Left renal cortex interstitium (tissue), 4 donors: ENCODE measurements around the gene MAP2K5. TPM values are rescaled to one million over a fixed set of nuclear protein-coding genes. Genes with fewer than 3 reads are reported as not detected.
"Not testable (repeated sequence)": the region's sequence is repeated elsewhere in the genome, so short reads cannot be mapped to it uniquely, and the experiment has no call there.

Experiments used
- DNase-seq, 4 donors: peaks; one replicate each; pipeline ENCODE4 v3.0.0-alpha.2; 2013; ENCODE audit warnings: low read depth in 4 of 4, low spot score in 2 of 4, missing footprints in 1 of 4
- polyA plus RNA-seq, 4 donors: library from polyadenylated mRNA; unstranded; fragments of 120-200 nt; gene quantifications; one replicate each; pipeline ENCODE4 v1.2.1, GENCODE V29; 2013; ENCODE audit not compliant: insufficient read length in 4 of 4

Gene MAP2K5
- polyA plus RNA-seq, 4 donors, result 18.0 to 22.6 (median 20.6) TPM

GRCh38 chr15:67590191-67590590 lies 47.7 kb downstream of the MAP2K5 start:
- no peak for DNase-seq

GRCh38 chr15:67592245-67592644 lies 49.7 kb downstream of the MAP2K5 start:
- no peak for DNase-seq

DNA sequence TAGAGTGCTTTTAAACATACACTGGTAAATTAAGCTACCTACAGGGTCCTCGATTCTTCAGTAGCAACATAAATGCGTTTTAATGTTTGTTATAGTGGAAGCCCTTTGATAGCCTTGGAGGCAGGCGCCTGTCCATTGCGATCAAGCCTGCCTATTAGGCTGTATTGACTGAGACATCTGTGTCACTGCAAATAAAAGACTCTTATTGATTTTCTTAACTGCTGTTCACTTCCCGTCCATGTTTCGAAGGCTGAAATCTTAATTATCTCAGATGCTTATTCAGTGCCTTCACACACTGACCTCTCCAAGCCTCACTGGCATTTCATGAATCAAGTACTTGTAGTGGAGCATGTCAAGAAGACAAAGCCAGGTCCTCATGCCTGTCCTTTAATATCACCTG lies 51.1 kb downstream of the MAP2K5 start:
- DNase-seq, result no peak

- no peak for DNase-seq
These were observed 52.3 kb downstream of the MAP2K5 start for GRCh38 chr15:67594770-67595169.

DNA sequence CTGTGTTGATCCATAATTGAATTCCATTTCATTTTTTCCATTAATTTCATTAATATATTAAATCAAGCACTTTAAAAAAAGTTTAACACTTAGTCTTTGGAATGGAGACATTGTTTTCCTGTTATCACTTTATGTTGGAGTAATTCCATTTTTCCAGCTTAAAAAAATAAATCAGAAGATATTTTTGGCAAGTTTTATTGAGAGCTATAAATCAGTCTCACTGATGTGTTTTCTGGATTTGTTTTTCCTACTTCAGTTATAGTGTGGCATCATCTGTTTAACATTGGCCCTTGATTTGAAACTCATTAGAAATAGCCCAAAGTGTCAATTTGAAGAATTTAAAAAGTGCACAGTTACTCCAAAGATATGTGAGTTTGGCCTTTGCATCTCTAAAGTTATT lies 53.1 kb downstream of the MAP2K5 start:
- no peak for DNase-seq

- DNase-seq, result no peak
These were observed 58.6 kb downstream of the MAP2K5 start for GRCh38 chr15:67601073-67601472.

- no peak for DNase-seq
These were observed 60.6 kb downstream of the MAP2K5 start for GRCh38 chr15:67603063-67603462.

DNA sequence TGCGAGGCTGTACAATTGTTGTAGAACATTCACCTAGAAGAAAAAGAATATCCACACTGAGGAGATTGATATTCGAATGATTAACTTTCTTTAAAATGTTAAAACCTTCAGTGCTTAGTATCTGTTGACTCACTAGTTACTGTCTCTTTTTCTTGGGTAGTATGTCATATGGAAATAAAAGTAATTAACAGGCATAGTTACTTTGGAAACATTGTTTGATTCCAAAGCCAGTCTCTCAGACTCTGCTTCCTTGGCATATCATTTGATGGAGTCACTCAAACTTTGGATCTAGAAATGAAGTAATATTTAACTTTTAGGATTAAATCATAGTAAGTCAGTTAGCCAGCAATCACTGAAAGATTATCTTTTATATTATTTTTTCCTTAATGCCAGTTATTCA lies 63.4 kb downstream of the MAP2K5 start:
- DNase-seq, result no peak

- DNase-seq, result no peak
These were observed 64.2 kb downstream of the MAP2K5 start for GRCh38 chr15:67606742-67607141.

- no peak for DNase-seq
These were observed 64.8 kb downstream of the MAP2K5 start for GRCh38 chr15:67607329-67607728.

DNA sequence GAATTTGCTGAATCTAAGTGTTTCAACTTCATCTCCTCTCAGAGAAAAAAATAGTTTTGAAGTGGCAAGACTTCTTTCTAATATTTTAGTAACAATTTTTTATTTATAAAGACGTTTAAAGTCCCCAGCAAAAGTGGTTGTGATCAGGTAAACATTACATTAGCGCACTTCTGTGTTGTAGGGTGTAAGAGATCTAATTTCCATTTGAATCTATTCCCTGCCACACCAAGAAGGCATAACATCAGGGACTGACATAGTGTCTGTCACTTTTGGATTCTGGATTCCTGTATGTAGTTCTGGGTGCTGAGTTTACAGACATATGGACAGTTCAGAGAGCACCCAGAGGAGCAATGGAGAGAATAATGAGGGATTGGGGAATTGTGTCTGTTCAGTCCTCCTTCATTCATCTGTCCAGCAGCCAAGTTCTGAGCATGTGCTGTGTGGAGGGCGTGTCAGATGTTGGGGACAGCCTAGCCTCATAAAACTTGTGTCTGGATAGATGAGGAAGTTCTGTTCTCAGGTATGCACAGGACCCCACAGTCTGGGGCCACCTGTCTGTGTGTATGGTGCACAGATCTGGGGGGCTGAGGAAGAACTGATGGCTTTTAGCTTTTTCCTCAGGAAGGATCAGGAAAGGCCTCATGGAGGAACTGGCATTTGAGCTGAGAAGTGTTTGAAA lies 65.6 kb downstream of the MAP2K5 start:
- no peak for DNase-seq

- no peak for DNase-seq
These were observed 66.1 kb downstream of the MAP2K5 start for GRCh38 chr15:67608638-67608959.

DNA sequence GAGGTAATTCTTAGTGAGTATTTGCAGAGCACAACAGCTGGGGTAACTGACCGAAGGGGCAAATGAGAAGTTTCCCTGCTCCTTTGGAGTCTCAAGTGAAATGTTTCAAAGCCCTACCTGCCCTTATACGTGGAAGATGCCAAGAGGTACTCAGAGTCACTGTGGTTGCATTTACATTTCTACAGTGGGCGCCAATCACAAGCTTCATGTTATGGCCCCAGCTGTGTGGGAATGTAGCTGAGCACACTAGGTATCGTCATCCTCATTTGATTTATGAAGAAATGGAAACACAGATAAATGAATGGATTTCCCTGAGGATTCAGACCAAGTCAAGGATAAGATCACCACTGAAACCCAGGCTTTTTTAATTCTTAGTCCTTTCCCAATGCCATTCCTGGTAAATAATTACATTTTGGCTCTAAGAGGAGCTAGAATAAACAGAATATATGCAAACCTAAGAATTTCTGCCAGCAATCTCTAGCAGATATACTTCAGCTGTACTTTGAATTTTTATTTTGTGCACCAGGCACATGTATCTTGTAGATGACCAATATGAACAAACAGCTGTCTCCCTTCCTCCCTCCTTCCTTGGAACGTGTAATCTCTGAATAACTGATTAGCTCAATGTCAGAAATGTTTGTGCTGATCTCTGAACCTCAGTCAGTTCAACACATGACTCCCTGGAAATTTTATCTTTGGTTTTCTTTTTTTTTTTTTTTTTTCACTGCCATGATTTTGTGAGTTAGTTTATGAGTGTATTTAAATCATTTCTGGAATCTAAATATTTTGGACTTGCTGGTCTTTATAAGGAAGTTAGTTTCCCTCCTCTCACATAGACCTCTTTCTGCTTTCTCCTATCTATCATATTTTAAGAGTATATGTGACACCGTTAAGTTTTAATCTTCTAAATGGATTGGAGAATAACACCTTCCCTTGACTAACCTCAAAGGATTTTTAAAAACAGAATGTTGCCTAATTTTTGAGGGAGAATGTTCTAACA lies 69.2 kb downstream of the MAP2K5 start:
- peak in 2 of 4 donors; percentile 27 to 31 for DNase-seq

- no peak for DNase-seq
These were observed 70.7 kb downstream of the MAP2K5 start for GRCh38 chr15:67613211-67613610.

- no peak for DNase-seq
These were observed 71.2 kb downstream of the MAP2K5 start for GRCh38 chr15:67613708-67614107.

DNA sequence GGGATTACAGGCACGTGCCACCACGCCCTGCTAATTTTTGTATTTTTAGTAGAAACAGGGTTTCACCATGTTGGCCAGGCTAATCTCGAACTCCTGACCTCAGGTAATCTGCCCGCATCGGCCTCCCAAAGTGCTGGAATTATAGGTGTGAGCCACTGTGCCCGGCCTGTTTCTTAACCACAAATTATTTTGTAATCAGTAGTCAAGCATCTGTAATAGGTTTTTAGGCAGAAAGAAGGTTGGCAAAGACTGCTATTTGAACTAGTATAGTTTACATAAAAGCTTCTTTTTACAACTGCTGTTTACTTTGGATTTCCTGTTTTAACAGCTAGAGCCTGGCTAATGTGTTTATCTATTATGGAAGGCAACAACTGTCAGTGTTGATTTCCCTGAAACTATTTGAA lies 72.6 kb downstream of the MAP2K5 start:
- not testable (repeated sequence) for DNase-seq

- DNase-seq, result no peak
These were observed 75.8 kb downstream of the MAP2K5 start for GRCh38 chr15:67618297-67618696.

DNA sequence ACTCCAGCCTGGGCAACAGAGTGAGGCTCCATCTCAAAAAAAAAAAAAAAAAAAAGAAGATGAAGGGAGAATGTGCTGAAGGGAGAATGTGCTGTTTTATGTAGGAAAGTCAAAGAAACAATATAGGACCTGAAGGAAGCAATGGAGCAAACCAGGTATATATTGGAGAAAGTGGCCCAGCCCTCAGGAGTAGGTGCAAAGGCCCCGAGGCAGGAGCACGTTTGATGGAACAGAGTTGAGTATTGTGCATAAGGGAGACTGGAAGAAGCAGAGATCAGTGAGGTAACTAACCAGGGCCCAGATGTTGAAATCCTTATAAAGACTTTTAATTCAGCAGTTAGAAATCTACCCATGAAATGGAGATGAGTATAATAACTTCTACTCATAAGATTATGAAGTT lies 79.6 kb downstream of the MAP2K5 start:
- no peak for DNase-seq

DNA sequence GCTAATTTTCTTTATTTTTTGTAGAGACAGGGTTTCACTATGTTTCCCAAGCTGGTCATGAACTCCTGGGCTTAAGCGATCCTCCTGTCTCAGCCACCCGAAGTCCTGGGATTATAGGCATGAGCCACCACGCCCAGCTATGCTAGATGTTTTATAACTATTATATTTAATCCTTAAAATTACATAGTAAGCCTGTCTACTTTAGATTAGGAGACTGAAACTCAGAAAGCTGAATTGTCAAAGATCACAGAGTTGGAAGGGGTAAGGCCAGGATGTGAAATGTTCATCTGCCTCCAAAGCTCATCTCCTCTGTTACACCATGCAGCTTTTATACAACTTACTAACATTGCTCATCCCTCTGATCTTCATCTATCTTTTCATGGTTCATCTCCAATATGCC lies 89.8 kb downstream of the MAP2K5 start:
- no peak for DNase-seq

DNA sequence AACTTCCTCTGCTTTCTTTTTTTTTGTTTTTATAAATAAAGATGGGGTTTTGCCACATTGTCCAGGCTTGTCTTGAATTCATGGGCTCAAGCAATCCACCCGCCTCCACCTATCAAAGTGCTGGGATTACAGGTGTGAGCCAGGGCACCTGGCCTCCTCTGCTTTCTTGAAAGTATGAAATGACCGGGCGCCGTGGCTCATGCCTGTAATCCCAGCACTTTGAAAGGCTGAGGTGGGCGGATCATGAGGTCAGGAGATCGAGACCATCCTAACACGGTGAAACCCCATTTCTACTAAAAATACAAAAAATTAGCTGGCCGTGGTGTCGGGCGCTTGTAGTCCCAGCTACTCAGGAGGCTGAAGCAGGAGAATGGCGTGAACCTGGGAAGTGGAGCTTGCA lies 93.4 kb downstream of the MAP2K5 start:
- not testable (repeated sequence) for DNase-seq

DNA sequence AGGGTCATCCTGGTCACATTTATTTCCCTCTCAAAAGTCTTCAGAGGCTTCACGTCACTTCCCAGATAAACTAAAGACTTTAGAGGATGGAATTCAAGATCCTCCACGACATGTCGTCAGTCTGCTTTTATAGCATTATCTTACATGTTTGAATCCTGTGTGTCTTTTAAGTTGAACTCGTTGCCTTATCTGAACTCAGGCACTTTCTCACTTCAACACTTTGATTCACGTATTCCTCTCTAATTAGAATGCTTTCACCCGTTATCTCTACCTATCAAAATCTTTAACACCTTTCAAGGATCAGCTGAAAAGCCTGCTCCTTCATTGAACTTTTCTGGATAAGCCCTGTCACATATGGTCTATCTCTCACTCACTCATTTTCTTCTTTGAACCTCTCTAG lies 97.1 kb downstream of the MAP2K5 start:
- no peak for DNase-seq

GRCh38 chr15:67641453-67641852 lies 99.0 kb downstream of the MAP2K5 start:
- DNase-seq, result no peak
